NCI-H226 (cell line): ENCODE data around the gene DOK6.
A peak's percentile ranks its signal among the peaks of the same experiment; 100 is the strongest.

Experiments used
- DNase-seq: peaks from one replicate; pipeline ENCODE4 v3.0.0-alpha.2; 2015

DOK6 gene

GRCh38 chr18:69755856-69756496 is 355.3 kb downstream of the DOK6 start:
- no peak for DNase-seq

- no peak for DNase-seq
These were observed 357.0 kb downstream of the DOK6 start for GRCh38 chr18:69757733-69758132.

DNA sequence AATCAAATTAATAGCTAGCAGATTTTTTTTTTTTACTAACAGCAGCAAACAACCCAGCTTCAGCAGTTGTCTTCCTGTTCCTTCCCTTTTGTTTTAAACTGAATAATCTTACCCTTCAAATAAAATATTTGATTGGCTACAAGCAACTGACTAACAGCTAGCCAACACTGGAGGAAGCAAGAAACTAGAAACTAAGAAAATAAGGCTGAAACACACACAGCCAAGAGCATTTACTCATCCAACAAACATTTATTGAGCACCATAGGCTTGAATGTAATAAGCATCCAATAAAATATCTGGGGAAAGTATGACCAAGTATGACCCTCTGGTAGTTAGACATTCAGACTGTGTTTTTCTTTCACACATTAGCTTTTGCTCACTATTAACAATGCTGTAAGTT is 357.8 kb downstream of the DOK6 start:
- DNase-seq = no peak

DNA sequence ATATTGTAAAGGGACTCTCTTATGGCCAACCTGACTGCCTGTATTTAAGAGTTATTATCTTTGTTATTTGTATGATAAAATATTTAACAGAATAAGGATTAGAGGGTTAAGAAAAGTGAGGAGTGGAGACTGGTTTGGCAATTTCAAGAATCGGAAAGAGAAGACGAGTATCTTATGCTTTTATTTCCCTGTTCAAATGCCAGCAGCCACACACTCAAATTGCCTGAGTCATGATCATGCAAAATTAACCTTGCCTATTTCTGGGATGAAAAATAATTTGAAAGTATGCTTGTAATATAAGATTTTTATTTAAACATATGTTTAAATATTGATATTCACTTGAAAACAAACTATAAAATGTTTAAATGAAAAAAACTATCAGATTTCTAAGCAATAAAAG is 358.4 kb downstream of the DOK6 start:
- DNase-seq = no peak

DNA sequence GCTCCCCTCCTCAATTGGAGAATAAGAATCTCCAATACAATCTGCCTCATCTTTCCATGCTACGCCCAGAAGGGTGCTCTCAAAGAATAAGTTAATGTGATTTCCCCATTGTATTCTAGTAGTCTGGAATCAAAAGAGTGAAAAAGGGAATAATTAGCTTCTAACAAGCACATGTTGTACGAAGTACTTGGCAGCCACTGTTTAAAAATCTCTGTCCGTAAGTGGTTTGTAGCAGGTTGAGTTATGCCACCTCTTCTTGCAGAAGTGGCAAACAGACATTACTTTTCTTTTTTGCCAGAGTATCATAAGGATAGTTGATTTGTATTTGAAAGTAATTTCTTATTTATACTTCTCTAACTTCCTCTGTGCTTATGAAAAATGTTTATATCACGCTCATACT is 362.3 kb downstream of the DOK6 start:
- no peak for DNase-seq

GRCh38 chr18:69763821-69764220 is 363.1 kb downstream of the DOK6 start:
- DNase-seq = no peak

DNA sequence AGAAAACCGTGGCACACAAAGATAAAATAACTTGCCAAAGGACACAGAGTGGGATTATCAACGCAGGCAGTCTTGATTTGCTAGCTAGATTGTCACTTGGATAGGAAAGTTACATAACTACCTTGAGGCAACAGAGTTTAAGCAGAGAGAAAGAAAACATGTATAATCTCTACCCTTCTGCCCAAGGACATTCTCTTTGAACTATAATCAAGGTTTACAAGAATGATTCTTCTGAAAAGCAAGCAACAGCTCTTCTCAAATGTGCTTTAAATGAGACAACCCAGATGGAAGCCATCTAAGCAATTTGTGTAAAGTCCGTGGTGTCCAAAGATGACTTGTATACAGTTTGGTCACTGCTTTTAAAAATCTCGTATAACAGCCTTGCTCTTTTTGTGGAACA is 369.6 kb downstream of the DOK6 start:
- DNase-seq = no peak

- peak; percentile 8 for DNase-seq
These were observed 374.1 kb downstream of the DOK6 start for GRCh38 chr18:69774831-69775230.

GRCh38 chr18:69777248-69777647 is 376.6 kb downstream of the DOK6 start:
- no peak for DNase-seq

- DNase-seq = no peak
These were observed 378.0 kb downstream of the DOK6 start for GRCh38 chr18:69778680-69779079.

GRCh38 chr18:69780851-69781250 is 380.2 kb downstream of the DOK6 start:
- DNase-seq = no peak

DNA sequence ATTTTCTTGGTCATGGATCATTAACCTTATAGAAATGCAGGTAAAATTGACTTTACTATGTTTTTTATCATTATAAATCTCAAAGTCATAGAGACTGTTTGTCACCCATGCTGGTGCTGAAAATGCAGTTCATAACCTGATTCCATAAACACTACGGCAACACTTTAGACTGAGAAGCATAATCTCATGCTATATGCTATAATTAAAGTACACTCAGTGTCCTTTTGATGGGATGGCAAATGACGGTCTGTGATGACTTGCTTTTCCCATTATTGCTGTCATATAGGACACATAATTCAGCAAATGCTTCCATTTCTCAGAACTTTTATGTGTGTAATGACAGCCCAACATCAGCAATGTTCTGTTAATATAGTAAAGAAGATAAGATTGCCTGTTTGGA is 384.1 kb downstream of the DOK6 start:
- no peak for DNase-seq

GRCh38 chr18:69785466-69785865 is 384.8 kb downstream of the DOK6 start:
- no peak for DNase-seq

DNA sequence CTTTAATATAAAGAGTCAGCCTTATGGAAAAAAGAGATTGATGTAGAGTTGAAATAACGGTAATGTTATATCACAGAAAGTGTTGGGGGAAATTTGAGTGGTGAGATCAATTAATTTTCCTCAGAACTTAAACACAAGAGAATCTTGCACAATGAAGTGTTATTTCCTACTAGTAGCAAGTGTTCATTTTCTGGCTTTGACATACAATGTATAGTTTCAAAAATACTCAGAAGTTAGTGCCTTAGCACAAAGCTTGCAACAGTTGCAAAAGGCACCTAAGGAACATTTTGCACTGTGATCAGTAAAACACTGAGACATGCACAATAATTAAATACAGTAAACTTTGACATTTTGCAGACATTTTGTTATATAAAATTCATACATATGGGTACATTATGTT is 385.7 kb downstream of the DOK6 start:
- DNase-seq = no peak

DNA sequence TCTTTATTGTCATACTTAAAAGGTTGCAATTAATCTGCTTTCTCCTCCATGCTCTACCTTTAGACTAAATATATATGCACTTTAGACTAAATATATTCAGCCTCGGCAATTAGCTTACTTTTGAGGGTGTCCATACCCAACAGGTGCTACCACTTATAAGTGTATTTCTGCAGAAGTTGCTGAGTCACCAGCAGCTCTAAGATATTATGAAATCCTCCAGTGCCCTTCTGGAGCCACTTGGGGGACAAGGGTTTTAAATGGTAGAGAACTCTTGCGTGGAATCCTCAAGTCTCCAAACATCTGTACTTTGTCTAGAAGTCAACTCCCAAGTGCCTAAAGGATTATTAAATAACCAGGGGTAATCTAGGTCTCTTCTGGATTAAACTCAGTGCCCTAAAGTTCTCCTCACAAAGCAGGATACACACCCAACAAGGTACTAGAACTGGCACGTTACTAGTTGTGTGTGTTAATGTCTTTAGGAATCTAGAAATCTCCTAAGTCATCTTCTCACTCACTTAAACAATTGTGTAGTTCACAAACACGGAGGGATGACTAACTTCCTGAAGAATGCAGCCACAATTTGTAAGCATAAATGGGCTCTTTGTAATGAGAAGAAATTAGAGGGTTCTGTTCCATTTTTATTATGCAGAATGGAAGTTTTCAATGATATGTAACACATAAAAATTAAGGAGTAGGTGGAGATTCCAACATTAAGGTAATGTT is 387.3 kb downstream of the DOK6 start:
- peak; percentile 37 for DNase-seq

DNA sequence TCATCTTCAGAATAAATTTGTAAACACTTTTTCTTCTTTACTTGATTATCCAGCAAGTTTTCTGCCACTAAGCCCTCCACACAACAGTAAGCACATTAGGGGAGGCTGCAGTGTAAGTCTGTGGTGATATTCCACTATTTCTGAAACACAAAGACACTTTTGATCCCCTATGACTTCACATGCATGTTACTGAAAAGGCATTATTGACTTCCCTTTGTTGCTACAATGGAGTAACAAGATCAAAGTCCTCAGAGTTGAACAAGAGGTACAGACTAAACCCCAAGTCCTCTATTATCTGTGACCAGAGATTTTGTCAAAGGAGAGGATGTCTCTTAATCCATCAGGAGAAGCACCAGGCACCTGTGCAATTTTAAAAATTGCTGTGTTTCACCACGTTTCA is 389.1 kb downstream of the DOK6 start:
- no peak for DNase-seq

DNA sequence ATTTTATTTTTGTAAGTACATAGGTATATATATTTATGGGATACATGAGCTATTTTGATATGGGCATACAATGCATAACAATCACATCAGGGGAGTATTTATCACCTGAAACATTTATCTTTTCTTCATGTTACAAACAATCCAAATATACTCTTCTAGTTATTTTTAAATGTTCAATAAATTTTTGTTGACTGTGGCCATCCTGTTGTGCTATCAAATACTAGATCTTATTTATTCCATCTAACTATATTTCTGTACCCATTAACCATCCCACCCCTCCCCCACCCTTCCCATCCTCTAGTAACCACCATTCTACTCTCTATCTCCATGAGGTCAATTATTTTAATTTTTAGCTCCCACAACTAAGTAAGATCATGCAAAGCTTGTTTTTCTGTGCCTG is 390.0 kb downstream of the DOK6 start:
- no peak for DNase-seq

DNA sequence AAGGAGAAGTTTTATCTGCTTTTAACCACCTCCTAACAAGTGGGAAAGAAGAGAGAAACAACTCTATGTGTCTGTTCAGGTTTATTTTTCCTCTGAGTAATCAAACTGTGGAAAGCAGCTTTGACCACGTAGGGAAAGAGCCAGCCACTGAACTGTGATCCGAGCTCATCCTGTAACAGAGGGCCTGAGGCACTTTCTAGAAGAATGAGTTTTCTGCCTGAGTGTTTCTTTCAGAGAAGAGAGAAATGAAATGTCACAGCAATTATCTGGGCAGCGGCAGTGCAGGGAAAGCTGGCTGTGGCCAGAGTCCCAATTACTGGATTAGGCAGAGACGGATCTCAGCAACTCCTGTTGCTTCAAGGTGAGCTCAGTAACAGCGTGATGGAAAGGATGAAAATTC is 395.1 kb downstream of the DOK6 start:
- DNase-seq = no peak

DNA sequence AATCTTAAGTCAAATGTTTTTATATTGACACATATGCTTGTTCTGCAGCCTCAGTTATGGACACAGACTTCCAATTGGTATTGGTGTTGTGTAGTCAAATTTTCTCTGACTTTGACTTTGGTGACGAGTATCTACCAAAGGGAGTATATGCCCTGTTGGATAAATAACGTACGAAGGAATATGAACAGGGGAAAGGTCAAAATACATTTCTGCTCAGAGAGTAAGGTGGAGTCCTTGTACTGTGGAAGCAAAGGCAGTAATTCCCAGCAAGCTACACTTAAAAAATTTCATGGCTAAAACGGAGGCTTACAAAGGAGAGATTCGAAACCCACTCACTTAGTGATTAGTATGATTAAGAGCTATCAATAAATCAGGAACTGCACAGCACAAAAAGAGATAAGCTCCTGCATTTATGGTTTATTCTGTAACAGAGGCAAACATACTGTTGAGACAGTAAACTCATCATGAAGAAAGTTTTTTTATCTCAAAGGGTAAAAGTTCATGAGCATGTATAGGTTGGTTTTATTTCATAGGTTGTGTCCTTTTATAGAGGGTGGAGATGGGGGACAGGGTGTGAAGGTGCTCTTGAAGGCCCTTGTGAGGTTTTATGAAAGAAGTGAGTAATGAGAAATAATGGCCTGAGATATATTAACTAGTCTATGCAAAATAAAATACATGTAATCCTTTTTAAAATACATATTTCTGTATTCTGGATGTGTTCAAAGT is 404.3 kb downstream of the DOK6 start:
- no peak for DNase-seq

DNA sequence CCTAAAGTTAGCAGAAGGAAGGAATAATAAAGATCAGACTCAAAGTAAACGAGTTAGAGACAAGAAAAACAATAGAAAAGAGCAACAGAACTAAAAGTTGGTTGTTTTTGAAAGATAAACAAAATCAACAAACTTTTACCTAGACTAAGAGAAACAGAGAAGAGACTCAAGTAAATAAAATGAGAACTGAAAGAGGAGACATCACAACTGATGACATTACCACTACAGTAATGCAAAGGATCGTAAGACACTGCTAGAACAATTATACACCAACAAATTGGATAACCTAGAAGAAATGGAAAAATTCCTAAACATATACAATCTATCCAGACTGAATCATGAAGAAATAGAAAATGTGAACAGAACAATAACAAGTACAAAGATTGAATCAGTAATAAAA is 407.7 kb downstream of the DOK6 start:
- no peak for DNase-seq

DNA sequence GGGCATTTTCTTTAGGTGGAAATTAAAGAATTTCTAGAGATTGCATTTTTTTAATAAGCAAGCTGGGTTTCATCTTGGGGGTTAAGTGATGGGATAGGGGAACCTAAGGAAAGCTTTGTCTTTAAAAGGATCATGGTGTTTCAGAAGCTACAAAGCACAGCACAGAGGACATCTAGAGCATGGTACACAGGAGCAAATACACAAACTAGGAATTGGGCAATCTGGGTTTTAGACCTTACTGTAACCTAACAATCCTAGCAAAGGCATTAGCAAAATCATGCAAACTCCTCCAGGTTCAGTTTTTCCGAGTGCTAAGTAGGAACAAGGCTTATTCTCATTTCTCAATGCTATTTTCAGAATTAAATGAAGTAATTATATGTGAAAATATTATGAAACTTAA is 412.9 kb downstream of the DOK6 start:
- DNase-seq = no peak

GRCh38 chr18:69814861-69815385 is 414.2 kb downstream of the DOK6 start:
- no peak for DNase-seq

GRCh38 chr18:69817335-69817940 is 416.8 kb downstream of the DOK6 start:
- DNase-seq = no peak

- DNase-seq = no peak
These were observed 418.8 kb downstream of the DOK6 start for GRCh38 chr18:69819460-69819859.
